Muscle of leg (tissue), 16 donors: ENCODE measurements around the gene ACOT13. TPM values are rescaled to one million over a fixed set of nuclear protein-coding genes. Genes with fewer than 3 reads are reported as not detected.

Source experiments
- DNase-seq: peaks from one replicate; pipeline ENCODE4 v3.0.0; 2013
- H3K27ac ChIP-seq: one replicate; pipeline ENCODE4 v1.5.1; 2013; ENCODE audit warnings: mild to moderate bottlenecking, low read length, control low read depth
- H3K27me3 ChIP-seq: one replicate; pipeline ENCODE4 v1.6.1; 2013; ENCODE audit warnings: low read length; ENCODE audit not compliant: control insufficient read depth, insufficient read depth
- H3K36me3 ChIP-seq: one replicate; pipeline ENCODE4 v1.6.1; 2013; ENCODE audit warnings: low read length; ENCODE audit not compliant: control insufficient read depth, insufficient read depth
- H3K4me1 ChIP-seq: one replicate; pipeline ENCODE4 v1.6.1; 2013; ENCODE audit warnings: low read length; ENCODE audit not compliant: control insufficient read depth, insufficient read depth
- H3K4me3 ChIP-seq: one replicate; pipeline ENCODE4 v1.5.1; 2013; ENCODE audit warnings: low read length, control low read depth
- H3K9me3 ChIP-seq: replicated peaks from 2 replicates; pipeline ENCODE4 v1.6.1; 2013; ENCODE audit warnings: low read depth, low read length; ENCODE audit not compliant: control insufficient read depth
- WGBS: methylation state at CpG from one replicate; pipeline ENCODE4 v1.1.5; 2013; ENCODE audit warnings: missing lambda C conversion rate; ENCODE audit not compliant: insufficient coverage; 5-methylcytosine and 5-hydroxymethylcytosine counted together
- long read RNA-seq, 11 donors: transcript quantifications; one replicate each; lab custom pipeline, GENCODE V29; 2026
- polyA plus RNA-seq, 8 donors: library from polyadenylated mRNA; unstranded; fragments of 120-200 nt; gene quantifications; one replicate each; pipeline versions ENCODE4 v1.2.1 to v1.2.3, GENCODE V29; 2013; ENCODE audit warnings: inconsistent platforms in 1 of 8, low replicate concordance in 1 of 8; ENCODE audit not compliant: insufficient read length in 8 of 8, insufficient read depth in 1 of 8
- total RNA-seq: library from RNA; stranded (reverse); fragments of 120-200 nt; gene quantifications from one replicate; pipeline ENCODE4 v1.2.4, GENCODE V29; 2013

ACOT13 gene
- 21.0 TPM for total RNA-seq
- polyA plus RNA-seq, result 10 to 100 TPM; 13.6 to 17.6 (median 15.2) TPM
- long read RNA-seq, donor 1, full-length matches to known transcripts, result 9 of 9 reads
- long read RNA-seq, donor 1, partial matches to known transcripts, result 0 of 9 reads
- long read RNA-seq, donor 1, other reads (novel, unspliced or antisense), result 0 of 9 reads
- long read RNA-seq, donor 2, full-length matches to known transcripts, result 6 of 6 reads
- long read RNA-seq, donor 2, partial matches to known transcripts, result 0 of 6 reads
- long read RNA-seq, donor 2, other reads (novel, unspliced or antisense), result 0 of 6 reads
- long read RNA-seq, donor 3, full-length matches to known transcripts, result 13 of 13 reads
- long read RNA-seq, donor 3, partial matches to known transcripts, result 0 of 13 reads
- long read RNA-seq, donor 3, other reads (novel, unspliced or antisense), result 0 of 13 reads
- long read RNA-seq, donor 4, full-length matches to known transcripts, result 12 of 20 reads
- long read RNA-seq, donor 4, partial matches to known transcripts, result 8 of 20 reads
- long read RNA-seq, donor 4, other reads (novel, unspliced or antisense), result 0 of 20 reads
- long read RNA-seq, donor 5, full-length matches to known transcripts, result 34 of 172 reads
- long read RNA-seq, donor 5, partial matches to known transcripts, result 138 of 172 reads
- long read RNA-seq, donor 5, other reads (novel, unspliced or antisense), result 0 of 172 reads
- long read RNA-seq, donor 6, full-length matches to known transcripts, result 35 of 143 reads
- long read RNA-seq, donor 6, partial matches to known transcripts, result 108 of 143 reads
- long read RNA-seq, donor 6, other reads (novel, unspliced or antisense), result 0 of 143 reads
- long read RNA-seq, donor 7, full-length matches to known transcripts, result 25 of 99 reads
- long read RNA-seq, donor 7, partial matches to known transcripts, result 74 of 99 reads
- long read RNA-seq, donor 7, other reads (novel, unspliced or antisense), result 0 of 99 reads
- long read RNA-seq, donor 8, full-length matches to known transcripts, result 15 of 23 reads
- long read RNA-seq, donor 8, partial matches to known transcripts, result 8 of 23 reads
- long read RNA-seq, donor 8, other reads (novel, unspliced or antisense), result 0 of 23 reads
- long read RNA-seq, donor 9, full-length matches to known transcripts, result 17 of 26 reads
- long read RNA-seq, donor 9, partial matches to known transcripts, result 9 of 26 reads
- long read RNA-seq, donor 9, other reads (novel, unspliced or antisense), result 0 of 26 reads
- long read RNA-seq, donor 10, full-length matches to known transcripts, result 27 of 136 reads
- long read RNA-seq, donor 10, partial matches to known transcripts, result 22 of 136 reads
- long read RNA-seq, donor 10, other reads (novel, unspliced or antisense), result 87 of 136 reads
- long read RNA-seq, donor 11, full-length matches to known transcripts, result 22 of 30 reads
- long read RNA-seq, donor 11, partial matches to known transcripts, result 8 of 30 reads
- long read RNA-seq, donor 11, other reads (novel, unspliced or antisense), result 0 of 30 reads

GRCh38 chr6:24666641-24667377 is at the start of gene ACOT13, which contains the start of gene TDP2:
TSS of gene ACOT13 (plus strand) at chr6:24667077. CDS start at chr6:24667264, 187 bp downstream.
TSS of gene TDP2 (minus strand) at chr6:24666899. CDS start at chr6:24666862, 37 bp downstream.
- peak within 1 kb of the TSS; percentile 90 for H3K4me3 ChIP-seq
- DNase-seq, result peak; percentile 99
- H3K27ac ChIP-seq, result peak within 1 kb of the TSS; percentile 95
- H3K9me3 ChIP-seq, result peaks cover 5% of the 10 kb centered on the region
- H3K27me3 ChIP-seq, result no peaks in the 10 kb centered on the region
- H3K4me1 ChIP-seq, result peaks cover 11% of the 10 kb centered on the region
- under 1% methylated on average over 56 of the region's 62 CpGs for WGBS
- H3K36me3 ChIP-seq, result peaks cover 13% of the 10 kb centered on the region

GRCh38 chr6:24619661-24620060 is 47.2 kb upstream of the ACOT13 start:
- Histone ChIP-seq H3K27me3 (peaks cover 2% of the 10 kb centered on the region), H3K36me3 (no peaks in the 10 kb centered on the region)
- WGBS, result 74% methylated on average over 3 of the region's 5 CpGs

GRCh38 chr6:24620637-24621036 is 46.2 kb upstream of the ACOT13 start:
- WGBS, result no CpG with 5 or more reads among the region's 3 CpGs
- Histone ChIP-seq H3K4me1 (no peaks in the 10 kb centered on the region), H3K36me3 (no peaks in the 10 kb centered on the region), H3K27ac (no peak overlapping the region), H3K27me3 (peaks cover 2% of the 10 kb centered on the region), H3K4me3 (no peak overlapping the region), H3K9me3 (no peaks in the 10 kb centered on the region)
- DNase-seq, result no peak

More at GRCh38 chr6:24619661-24620060, 47.2 kb upstream of the ACOT13 start:
- no peak for DNase-seq
- no peak overlapping the region for H3K4me3 ChIP-seq
- H3K4me1 ChIP-seq, result no peaks in the 10 kb centered on the region
- no peak overlapping the region for H3K27ac ChIP-seq
- no peaks in the 10 kb centered on the region for H3K9me3 ChIP-seq

GRCh38 chr6:24621626-24622289 is 45.1 kb upstream of the ACOT13 start:
- WGBS, result 56% methylated on average over 4 of the region's 7 CpGs
- H3K27me3 ChIP-seq, result no peaks in the 10 kb centered on the region
- no peaks in the 10 kb centered on the region for H3K9me3 ChIP-seq
- no peak overlapping the region for H3K27ac ChIP-seq
- H3K4me1 ChIP-seq, result no peaks in the 10 kb centered on the region
- no peaks in the 10 kb centered on the region for H3K36me3 ChIP-seq
- no peak for DNase-seq
- H3K4me3 ChIP-seq, result no peak overlapping the region

GRCh38 chr6:24630856-24631505 is 35.9 kb upstream of the ACOT13 start:
- Histone ChIP-seq H3K4me1 (no peaks in the 10 kb centered on the region), H3K36me3 (no peaks in the 10 kb centered on the region), H3K27me3 (no peaks in the 10 kb centered on the region), H3K4me3 (no peak overlapping the region), H3K27ac (no peak overlapping the region), H3K9me3 (peaks cover 3% of the 10 kb centered on the region)
- 71% methylated on average over 1 of the region's 5 CpGs for WGBS
- no peak for DNase-seq

GRCh38 chr6:24631671-24632070 is 35.2 kb upstream of the ACOT13 start:
- Histone ChIP-seq H3K4me3 (no peak overlapping the region), H3K9me3 (peaks cover 3% of the 10 kb centered on the region), H3K27me3 (no peaks in the 10 kb centered on the region), H3K36me3 (no peaks in the 10 kb centered on the region), H3K4me1 (no peaks in the 10 kb centered on the region), H3K27ac (no peak overlapping the region)
- WGBS, result no CpG with 5 or more reads among the region's 5 CpGs
- DNase-seq, result no peak

- no CpG with 5 or more reads among the region's 1 CpG for WGBS
- H3K4me3 ChIP-seq, result no peak overlapping the region
- no peak for DNase-seq
- no peaks in the 10 kb centered on the region for H3K27me3 ChIP-seq
- H3K9me3 ChIP-seq, result peaks cover 4% of the 10 kb centered on the region
- H3K36me3 ChIP-seq, result no peaks in the 10 kb centered on the region
- no peak overlapping the region for H3K27ac ChIP-seq
- no peaks in the 10 kb centered on the region for H3K4me1 ChIP-seq
Observed at GRCh38 chr6:24632573-24632972, 34.3 kb upstream of the ACOT13 start.

GRCh38 chr6:24636681-24637080 is 30.2 kb upstream of the ACOT13 start:
- Histone ChIP-seq H3K9me3 (peaks cover 4% of the 10 kb centered on the region), H3K4me1 (no peaks in the 10 kb centered on the region), H3K4me3 (no peak overlapping the region), H3K36me3 (no peaks in the 10 kb centered on the region), H3K27me3 (no peaks in the 10 kb centered on the region), H3K27ac (no peak overlapping the region)
- DNase-seq, result no peak
